Germinal center (tissue), 1 donor: ENCODE results near the gene EXOC4.

Experiments used
- DNase-seq: peaks from one replicate; pipeline ENCODE4 v3.0.0; 2012; ENCODE audit warnings: mixed read lengths, low spot score

Gene EXOC4

DNA sequence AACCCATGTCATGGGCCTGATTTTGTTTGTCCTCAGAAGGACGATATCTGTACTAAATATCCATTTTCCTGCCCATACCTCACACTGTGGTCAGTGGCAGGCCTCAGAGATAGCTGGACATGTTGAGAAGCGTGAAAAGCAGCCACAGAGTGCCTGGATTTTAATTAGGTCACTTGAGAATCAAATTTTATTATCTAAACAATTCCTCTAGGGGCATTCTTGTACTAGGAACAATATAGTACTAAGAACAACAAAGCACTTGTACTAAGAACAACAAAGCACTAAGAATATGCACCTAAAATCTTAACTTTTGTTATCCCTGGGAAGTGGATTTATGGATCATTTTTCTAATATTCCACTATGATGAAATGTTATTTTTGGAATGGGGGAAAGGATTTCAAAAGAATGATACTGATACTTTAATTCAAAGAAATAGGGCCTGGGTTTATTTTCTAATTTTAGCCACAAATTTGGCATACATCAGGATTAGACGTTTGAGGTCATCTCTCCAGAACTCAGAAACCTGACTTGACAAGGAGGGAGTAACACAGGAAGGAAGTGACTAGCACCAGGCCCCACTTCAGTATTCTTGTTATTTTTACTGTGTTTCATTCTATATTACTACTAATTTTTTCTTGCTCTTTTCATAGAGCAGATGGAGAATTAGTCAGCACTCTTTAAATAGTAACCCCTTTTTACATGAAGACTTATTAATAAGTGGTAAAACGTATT is 112.2 kb downstream of the EXOC4 start:
- no peak for DNase-seq

GRCh38 chr7:133365917-133366316 is 113.0 kb downstream of the EXOC4 start:
- no peak for DNase-seq

GRCh38 chr7:133367561-133367960 is 114.7 kb downstream of the EXOC4 start:
- no peak for DNase-seq

GRCh38 chr7:133369130-133369529 is 116.3 kb downstream of the EXOC4 start:
- no peak for DNase-seq

DNA sequence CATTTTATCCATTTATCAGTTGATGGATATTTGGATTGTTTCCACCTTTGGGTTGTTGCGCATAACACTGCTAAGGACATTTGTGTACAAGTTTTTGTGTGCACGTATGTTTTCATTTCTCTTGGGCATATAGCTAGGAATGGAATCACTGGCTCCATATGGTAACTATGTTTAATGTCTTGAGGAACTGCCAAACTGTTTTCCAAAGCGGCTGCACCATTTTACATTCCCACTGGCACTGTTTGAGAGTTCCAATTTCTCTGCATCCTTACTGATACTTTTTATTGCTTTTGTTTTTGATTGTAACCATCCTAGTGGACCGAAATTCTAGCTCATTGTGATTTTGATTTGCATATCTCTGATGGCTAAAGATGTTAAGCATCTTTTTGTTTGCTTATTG is 118.7 kb downstream of the EXOC4 start:
- no peak for DNase-seq

DNA sequence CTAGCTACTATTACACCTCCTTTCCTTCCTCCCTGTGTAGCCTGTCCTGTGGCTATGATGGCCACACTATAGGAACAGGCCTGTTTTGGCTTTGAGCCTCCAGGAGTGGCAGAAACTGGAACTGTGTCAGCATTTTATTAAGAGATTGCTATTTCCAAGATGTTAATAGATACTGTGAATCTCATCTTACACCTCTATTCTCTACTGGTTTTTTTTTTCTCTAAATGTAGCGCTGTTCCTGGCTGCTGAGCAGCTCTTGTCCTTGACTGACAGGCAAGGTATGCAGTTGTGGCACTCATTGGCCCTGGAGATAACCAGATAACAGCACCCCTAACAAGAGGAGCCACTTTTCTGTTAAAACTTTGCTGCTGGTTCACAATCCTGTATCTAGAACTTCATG is 119.5 kb downstream of the EXOC4 start:
- DNase-seq, result no peak

GRCh38 chr7:133376514-133376913 is 123.6 kb downstream of the EXOC4 start:
- no peak for DNase-seq

DNA sequence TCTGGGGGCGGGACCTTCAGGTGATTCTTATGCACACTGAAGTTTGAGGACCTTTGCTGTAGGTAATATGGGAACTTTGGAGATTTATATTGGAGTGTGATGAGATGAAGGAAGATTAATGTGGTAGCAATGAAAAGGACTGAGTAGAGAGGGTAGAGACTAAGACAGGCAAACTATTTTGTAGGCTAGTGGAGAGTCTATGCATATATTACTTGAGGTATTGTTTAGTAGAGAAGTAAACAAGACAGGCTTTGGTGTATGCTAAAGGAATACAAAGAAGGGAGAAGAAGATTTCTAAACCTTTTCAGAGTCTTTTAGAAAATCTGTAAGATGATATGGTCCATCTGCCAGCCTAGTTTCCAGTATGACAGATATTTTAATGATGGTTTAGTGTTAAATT is 129.1 kb downstream of the EXOC4 start:
- DNase-seq, result no peak

DNA sequence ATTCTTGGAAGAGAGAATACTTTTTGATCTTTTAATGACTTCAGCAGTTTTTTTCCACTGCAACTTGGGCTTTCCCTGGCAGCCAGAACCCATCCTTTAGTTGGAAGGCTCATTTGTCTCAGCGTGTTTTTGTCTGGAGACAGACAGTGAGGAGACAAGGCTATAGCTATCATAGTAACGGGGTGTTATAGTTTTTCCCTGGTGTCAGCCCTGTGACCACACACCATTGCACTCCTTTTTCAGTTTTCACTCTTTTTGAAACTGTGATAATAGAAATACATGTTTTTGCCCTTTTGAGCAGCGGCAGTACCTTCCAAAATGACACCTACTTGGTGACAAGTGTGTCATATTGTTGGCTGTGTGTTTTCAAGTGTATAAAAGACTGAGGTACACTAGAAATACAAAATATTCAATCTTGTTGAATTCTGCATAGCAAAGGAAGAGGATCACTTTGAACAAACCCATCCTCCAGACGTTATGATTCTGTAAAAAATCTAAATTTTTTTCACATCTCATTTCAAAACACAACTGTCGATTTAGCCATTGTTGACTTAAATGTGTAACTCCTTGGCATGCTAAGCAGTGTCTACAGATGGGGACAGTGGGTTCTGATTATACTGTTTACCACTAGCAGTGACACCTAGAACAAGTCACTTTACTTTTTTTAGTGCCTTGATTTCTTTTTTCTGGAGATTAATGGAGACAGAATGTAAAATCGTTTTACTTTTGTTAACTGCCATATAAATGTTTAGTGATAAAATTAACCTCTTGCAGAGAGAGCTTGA is 130.1 kb downstream of the EXOC4 start:
- DNase-seq, result no peak

DNA sequence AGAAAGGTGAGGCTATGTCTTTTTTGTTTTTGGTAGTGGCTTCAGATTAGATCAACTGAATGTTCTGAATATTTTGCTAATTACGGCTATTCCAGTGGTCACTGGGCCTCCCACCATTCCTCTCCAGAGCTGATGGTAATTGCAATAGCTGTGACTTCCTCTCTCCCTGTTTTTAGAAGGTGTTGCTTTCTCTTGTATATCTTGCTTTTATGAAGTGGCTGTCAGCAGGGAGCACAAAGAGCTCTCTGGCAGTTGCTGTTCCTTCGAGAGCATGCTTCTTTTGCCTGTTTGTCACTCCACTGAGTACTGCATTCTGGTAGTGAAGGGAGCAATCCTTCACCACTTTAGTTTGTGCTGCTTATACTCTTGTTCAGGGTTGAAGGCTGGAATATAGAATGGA is 133.3 kb downstream of the EXOC4 start:
- no peak for DNase-seq

DNA sequence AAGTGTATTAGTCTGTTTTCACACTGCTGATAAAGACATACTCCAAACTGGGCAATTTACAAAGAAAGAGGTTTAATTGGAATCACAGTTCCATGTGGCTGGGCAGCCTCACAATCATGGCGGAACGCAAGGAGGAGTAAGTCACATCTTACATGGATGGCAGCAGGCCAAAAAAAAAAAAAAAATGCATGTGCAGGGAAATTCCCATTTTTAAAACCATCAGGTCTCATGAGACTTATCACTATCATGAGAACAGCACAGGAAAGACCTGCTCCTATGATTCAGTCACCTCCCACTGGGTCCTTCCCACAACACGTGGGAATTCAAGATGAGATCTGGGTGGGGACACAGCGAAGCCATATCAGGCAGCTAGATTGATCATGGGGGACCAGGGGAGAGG is 136.8 kb downstream of the EXOC4 start:
- no peak for DNase-seq

GRCh38 chr7:133391206-133391605 is 138.3 kb downstream of the EXOC4 start:
- no peak for DNase-seq

GRCh38 chr7:133394369-133394768 is 141.5 kb downstream of the EXOC4 start:
- DNase-seq, result no peak

DNA sequence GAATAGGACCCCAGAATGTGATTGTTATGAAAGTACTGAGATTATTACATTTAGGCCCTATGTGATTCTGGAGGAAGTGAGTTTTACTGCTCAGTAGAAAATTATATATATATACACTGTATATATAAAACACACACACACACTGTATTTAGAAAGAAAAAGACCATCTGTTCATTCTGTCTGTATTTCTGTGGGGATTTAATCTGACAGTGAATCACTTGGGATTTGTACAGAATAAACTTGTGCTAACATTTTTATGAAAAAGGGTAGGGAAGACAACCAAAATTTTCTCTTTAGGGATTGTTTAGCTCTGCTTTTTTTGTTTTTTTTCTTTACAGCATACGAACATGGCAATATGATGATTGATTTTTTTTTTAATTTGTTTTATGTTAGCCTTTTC is 142.7 kb downstream of the EXOC4 start:
- DNase-seq, result no peak

GRCh38 chr7:133398506-133398905 is 145.6 kb downstream of the EXOC4 start:
- no peak for DNase-seq

GRCh38 chr7:133401225-133401624 is 148.3 kb downstream of the EXOC4 start:
- no peak for DNase-seq

GRCh38 chr7:133408212-133408611 is 155.3 kb downstream of the EXOC4 start:
- no peak for DNase-seq

DNA sequence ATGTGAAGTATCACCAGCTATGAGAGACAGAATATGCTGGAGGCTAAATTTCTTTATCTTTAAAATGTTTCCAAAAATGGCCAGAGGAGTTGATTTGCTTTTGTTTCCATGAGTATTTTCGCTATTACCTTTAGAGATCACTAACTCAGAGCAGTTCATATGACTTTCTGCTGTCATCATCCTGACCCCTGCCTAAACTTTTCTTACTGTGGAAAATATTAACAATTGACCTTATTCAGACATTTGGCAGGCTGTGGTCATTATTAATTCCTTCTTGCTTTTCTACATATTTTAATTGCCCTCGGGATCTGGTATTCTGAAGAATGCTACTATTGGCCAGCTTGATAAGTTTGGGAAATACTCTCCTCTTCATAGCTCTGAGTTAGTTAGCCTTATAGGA is 156.5 kb downstream of the EXOC4 start:
- no peak for DNase-seq

- no peak for DNase-seq
These were observed 157.1 kb downstream of the EXOC4 start for GRCh38 chr7:133409966-133410365.

GRCh38 chr7:133411395-133411794 is 158.5 kb downstream of the EXOC4 start:
- DNase-seq, result no peak

GRCh38 chr7:133412942-133413341 is 160.1 kb downstream of the EXOC4 start:
- DNase-seq, result no peak

DNA sequence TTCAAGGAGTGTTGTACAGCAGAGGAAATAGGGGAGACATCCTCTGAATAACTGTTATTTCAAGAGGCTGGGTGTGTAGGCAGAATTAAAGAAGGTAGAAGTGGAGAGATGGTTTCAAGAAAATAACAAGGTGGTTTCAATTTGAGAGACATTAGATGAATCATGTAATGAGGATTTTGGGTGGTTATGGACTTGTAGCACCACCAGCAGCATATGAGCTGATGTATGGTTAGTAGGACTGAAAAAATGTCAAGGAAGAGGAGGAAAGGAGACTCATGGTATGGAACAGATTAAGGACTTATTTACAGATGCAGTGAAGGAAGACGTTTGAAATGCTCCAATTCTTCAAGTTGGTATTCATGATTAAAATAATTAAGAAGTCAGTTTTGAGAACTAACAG is 166.2 kb downstream of the EXOC4 start:
- DNase-seq, result no peak

DNA sequence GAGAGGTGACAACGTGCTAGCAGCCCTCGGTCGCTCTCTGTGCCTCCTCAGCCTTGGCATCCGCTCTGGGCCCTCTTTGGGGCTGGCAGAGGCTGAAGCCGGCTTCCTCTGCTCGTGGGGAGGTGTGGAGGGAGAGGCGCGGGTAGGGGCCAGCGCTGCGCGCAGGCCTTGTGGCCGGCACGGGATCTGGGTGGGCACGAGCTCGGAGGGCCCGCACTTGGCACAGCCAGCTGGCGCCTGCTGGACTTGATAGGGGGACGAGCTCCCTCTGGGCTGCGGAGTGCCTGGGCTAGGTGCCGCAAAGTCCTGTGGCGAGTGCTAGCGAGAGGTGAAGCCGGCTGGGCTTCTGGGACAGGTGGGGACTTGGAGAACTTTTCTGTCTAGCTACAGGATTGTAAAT is 170.7 kb downstream of the EXOC4 start:
- no peak for DNase-seq

GRCh38 chr7:133428326-133428725 is 175.4 kb downstream of the EXOC4 start:
- no peak for DNase-seq
